ENCODE measurements around the gene CTSC. TPM values are rescaled to one million over a fixed set of nuclear protein-coding genes. Genes with fewer than 3 reads are reported as not detected.

Gene CTSC
- total RNA-seq, 4 donors from 2014 or later = 22.1 to 59.0 (median 24.9) TPM

- H3K36me3 ChIP-seq = no peaks in the 10 kb centered on the region
- intact Hi-C loops (cut with DNase I) = no loop called here
- no peaks in the 10 kb centered on the region for H3K27me3 ChIP-seq
- no peak overlapping the region for H3K4me3 ChIP-seq
- H3K9me3 ChIP-seq = no peaks in the 10 kb centered on the region
- TF ChIP-seq EP300 (IDR thresholded peaks at IDR 0.05) (no peak), CTCF (IDR thresholded peaks at IDR 0.05) (no peak), POLR2A (IDR thresholded peaks at IDR 0.05; ENCODE audit: low read depth) (no peak), POLR2AphosphoS5 (IDR thresholded peaks at IDR 0.05) (no peak)
- 63% methylated on average over 6 of the region's 6 CpGs for WGBS
- no peak for DNase-seq (ENCODE audit: extremely low spot score)
- H3K4me1 ChIP-seq = peaks cover 17 to 50% (median 46%) of the 10 kb centered on the region in 4 donors
- no peak overlapping the region for H3K27ac ChIP-seq (replicated peaks in 1 of 4)
Measured at GRCh38 chr11:88280673-88281316, 56.7 kb downstream of the CTSC start.

- Histone ChIP-seq H3K4me1 (peaks cover 7 to 17% (median 13%) of the 10 kb centered on the region in 4 donors), H3K27ac (replicated peaks in 1 of 4) (no peak overlapping the region), H3K27me3 (no peaks in the 10 kb centered on the region), H3K36me3 (no peaks in the 10 kb centered on the region), H3K9me3 (no peaks in the 10 kb centered on the region), H3K4me3 (no peak overlapping the region)
- TF ChIP-seq POLR2A (IDR thresholded peaks at IDR 0.05; ENCODE audit: low read depth) = no peak
- no peak for TF ChIP-seq CTCF (IDR thresholded peaks at IDR 0.05)
- no peak for TF ChIP-seq EP300 (IDR thresholded peaks at IDR 0.05)
- TF ChIP-seq POLR2AphosphoS5 (IDR thresholded peaks at IDR 0.05) = no peak
- no peak for DNase-seq (ENCODE audit: extremely low spot score)
- intact Hi-C loops (cut with DNase I) = no loop called here
- 85% methylated on average over 3 of the region's 3 CpGs for WGBS
Measured at GRCh38 chr11:88277349-88277915, 60.1 kb downstream of the CTSC start.

- intact Hi-C loops (cut with DNase I) = no loop called here
- 83% methylated on average over 1 of the region's 1 CpG for WGBS
- no peak for TF ChIP-seq EP300 (IDR thresholded peaks at IDR 0.05)
Measured at GRCh38 chr11:88275636-88276035, 61.9 kb downstream of the CTSC start.

GRCh38 chr11:88266919-88267318 is 70.6 kb downstream of the CTSC start:
- no peak overlapping the region for H3K27ac ChIP-seq (replicated peaks in 1 of 4)
- no peak for TF ChIP-seq CTCF (IDR thresholded peaks at IDR 0.05)
- no peak for TF ChIP-seq POLR2AphosphoS5 (IDR thresholded peaks at IDR 0.05)
- TF ChIP-seq POLR2A (IDR thresholded peaks at IDR 0.05; ENCODE audit: low read depth) = no peak
- no peak for TF ChIP-seq EP300 (IDR thresholded peaks at IDR 0.05)
- DNase-seq (ENCODE audit: extremely low spot score) = no peak
- H3K4me1 ChIP-seq = no peaks in the 10 kb centered on the region
- H3K9me3 ChIP-seq = no peaks in the 10 kb centered on the region
- no peak overlapping the region for H3K4me3 ChIP-seq
- no CpG with 5 or more reads among the region's 1 CpG for whole genome bisulfite sequencing
- H3K36me3 ChIP-seq = no peaks in the 10 kb centered on the region
- intact Hi-C loops (cut with DNase I) = no loop called here
- no peaks in the 10 kb centered on the region for H3K27me3 ChIP-seq

More at GRCh38 chr11:88275636-88276035, 61.9 kb downstream of the CTSC start:
- H3K4me3 ChIP-seq = no peak overlapping the region
- H3K9me3 ChIP-seq = no peaks in the 10 kb centered on the region
- no peaks in the 10 kb centered on the region for H3K27me3 ChIP-seq
- H3K27ac ChIP-seq (replicated peaks in 1 of 4) = no peak overlapping the region
- no peak for DNase-seq (ENCODE audit: extremely low spot score)
- peaks cover 0 to under 1% (median 0%) of the 10 kb centered on the region in 4 donors for H3K4me1 ChIP-seq
- no peaks in the 10 kb centered on the region for H3K36me3 ChIP-seq

GRCh38 chr11:88266157-88266556 is 71.4 kb downstream of the CTSC start:
- no peaks in the 10 kb centered on the region for H3K27me3 ChIP-seq
- intact Hi-C loops (cut with DNase I) = no loop called here

More at GRCh38 chr11:88266157-88266556, 71.4 kb downstream of the CTSC start:
- no peak for DNase-seq (ENCODE audit: extremely low spot score)
- TF ChIP-seq POLR2A (IDR thresholded peaks at IDR 0.05; ENCODE audit: low read depth) = no peak
- TF ChIP-seq EP300 (IDR thresholded peaks at IDR 0.05) = no peak
- TF ChIP-seq CTCF (IDR thresholded peaks at IDR 0.05) = no peak
- Histone ChIP-seq H3K9me3 (peaks cover 0 to 2% (median 0%) of the 10 kb centered on the region in 4 donors), H3K4me1 (no peaks in the 10 kb centered on the region), H3K36me3 (no peaks in the 10 kb centered on the region), H3K4me3 (no peak overlapping the region), H3K27ac (replicated peaks in 1 of 4) (no peak overlapping the region)
